HepG2 (cell line): ENCODE data around the gene SKIDA1. TPM values are rescaled to one million over a fixed set of nuclear protein-coding genes. Genes with fewer than 3 reads are reported as not detected.
A peak's percentile ranks its signal among the peaks of the same experiment; 100 is the strongest.

Source experiments
- ATAC-seq: fragments of 200-7000 bp; cut with Tn5 transposase; 3 replicates; pipeline ENCODE4 v1.9.1; 2020; ENCODE audit warnings: mild to moderate bottlenecking, moderate library complexity
- BruUV-seq: library from RNA; stranded (reverse); fragments of 400-500 nt; replicated peaks from 2 replicates; lab custom pipeline; 2021; lab: Mats Ljungman, UMichigan
- CTCF ChIA-PET: fragments of 300-600 bp; formaldehyde crosslinking; extraction: SDS; loops from one replicate; lab custom pipeline; 2021; ENCODE audit warnings: low total read pairs, inconsistent platforms, low intra/inter-chr PET ratio; lab: Yijun Ruan, JAX
- POLR2A ChIA-PET: fragments of 350-600 bp; sonication (Branson Sonifier 250); formaldehyde crosslinking; loops from one replicate; lab custom pipeline; 2020; ENCODE audit warnings: antibody characterized with exemption, inconsistent platforms; lab: Yijun Ruan, JAX
- DNase-seq: peaks from one replicate; pipeline ENCODE4 v3.0.0-alpha.2; 2015; ENCODE audit warnings: low spot score
- FAIRE-seq: peaks from 3 replicates; lab custom pipeline; 2011; peaks lifted over from hg19 to GRCh38; lab: Jason Lieb, UNC
- H2AFZ ChIP-seq: one replicate; pipeline ENCODE4 v1.6.1; 2011; ENCODE audit warnings: low read length, inconsistent platforms
- H3K27ac ChIP-seq: fragments of 300-600 bp; 3 replicates; pipeline ENCODE4 v1.8.0; 2011; ENCODE audit warnings: mixed run types, mild to moderate bottlenecking, mixed read lengths, low read length, inconsistent platforms; ENCODE audit not compliant: insufficient read depth; ENCODE audit errors: extremely low read length
- H3K27me3 ChIP-seq, 2 experiments: fragments of 200-600 bp in 1 of 2; 2 replicates in 1 of 2; 3 replicates in 1 of 2; pipeline versions ENCODE4 v1.6.0 to v1.8.0; 2011; ENCODE audit warnings: low read length in 2 of 2, mild to moderate bottlenecking in 2 of 2, moderate library complexity in 2 of 2, inconsistent platforms in 1 of 2; ENCODE audit not compliant: insufficient read depth in 2 of 2, control insufficient read depth in 1 of 2
- H3K36me3 ChIP-seq, 2 experiments: fragments of 200-600 bp in 1 of 2; replicated peaks in 1 of 2; 2 replicates in 1 of 2; 3 replicates in 1 of 2; pipeline versions ENCODE4 v1.5.1 to v1.8.0; 2011; ENCODE audit warnings: low read length in 2 of 2, inconsistent platforms in 1 of 2; ENCODE audit not compliant: insufficient read depth in 2 of 2, control insufficient read depth in 1 of 2
- H3K4me1 ChIP-seq: 2 replicates; pipeline ENCODE4 v1.5.1; 2012; ENCODE audit warnings: low read length, inconsistent platforms; ENCODE audit not compliant: insufficient read depth
- H3K4me2 ChIP-seq: 2 replicates; pipeline ENCODE4 v1.6.0; 2011; ENCODE audit warnings: low read depth, low read length, inconsistent platforms
- H3K4me3 ChIP-seq, 3 experiments: fragments of 200-600 bp in 1 of 3; sonication (generic), shearing (Covaris generic) in 1 of 3; replicated peaks in 1 of 3; 2 replicates each; pipeline ENCODE4 v1.5.1; 2011 to 2016; ENCODE audit warnings: low read length in 3 of 3, inconsistent platforms in 2 of 3, low read depth in 2 of 3, mild to moderate bottlenecking in 2 of 3, control low read depth in 1 of 3, mixed read lengths in 1 of 3; ENCODE audit not compliant: insufficient read depth in 1 of 3
- H3K79me2 ChIP-seq: one replicate; pipeline ENCODE4 v1.6.1; 2011; ENCODE audit warnings: low read length, inconsistent platforms; ENCODE audit not compliant: insufficient read depth
- H3K9ac ChIP-seq: 2 replicates; pipeline ENCODE4 v1.6.0; 2011; ENCODE audit warnings: mild to moderate bottlenecking, low read depth, low read length, inconsistent platforms; ENCODE audit not compliant: insufficient read depth
- H3K9me3 ChIP-seq: 2 replicates; pipeline ENCODE4 v1.5.1; 2012; ENCODE audit warnings: mild to moderate bottlenecking, low read length
- H4K20me1 ChIP-seq: 2 replicates; pipeline ENCODE4 v1.6.0; 2011; ENCODE audit warnings: inconsistent platforms, mild to moderate bottlenecking, low read length, moderate library complexity; ENCODE audit not compliant: insufficient read depth
- ARID4A ChIP-seq: sonication (generic); formaldehyde crosslinking; IDR thresholded peaks from 2 replicates; pipeline ENCODE4 v1.5.0; 2020; ENCODE audit warnings: mild to moderate bottlenecking, missing genetic modification reagents, borderline replicate concordance
- CREB1 ChIP-seq, 2 experiments: fragments of 450-650 bp in 1 of 2; IDR thresholded peaks; 2 replicates each; pipeline ENCODE4 v1.6.1; 2016 to 2017; ENCODE audit warnings: control low read depth in 1 of 2, mild to moderate bottlenecking in 1 of 2, missing compliant biosample characterization in 1 of 2, missing genetic modification characterization in 1 of 2
- ELF3 ChIP-seq: IDR thresholded peaks from 2 replicates; pipeline ENCODE4 v1.6.1; 2016; ENCODE audit warnings: missing genetic modification reagents, missing compliant biosample characterization
- ZNF282 ChIP-seq: fragments of 450-650 bp; IDR thresholded peaks from 2 replicates; pipeline ENCODE4 v1.6.1; 2018; ENCODE audit not compliant: partially characterized antibody
- WGBS: methylation state at CpG from one replicate; pipeline ENCODE4 v1.1.6; 2017; ENCODE audit warnings: low lambda C conversion rate; 5-methylcytosine and 5-hydroxymethylcytosine counted together
- in situ Hi-C: cut with HindIII; loops from 2 replicates; pipeline ENCODE4 v1.10.0; 2017; ENCODE audit warnings: low pct_unique_long_range_greater_than_20kb; ENCODE audit not compliant: extremely low pct_ligation_motif_present
- intact Hi-C: fragments of 100-400 bp; cut with micrococcal nuclease; formaldehyde crosslinking; loops from one replicate; pipeline ENCODE4 v1.10.0; 2022; ENCODE audit not compliant: unreplicated experiment
- polyA plus RNA-seq, 8 experiments: library from polyadenylated mRNA; depleted of rRNA in 3 of 8; stranded (reverse) in 7 of 8; unstranded in 1 of 8; fragments of >200 nt; fragmentation: Illumina TruSeq in 4 of 8; extraction: Trizol in 4 of 8; gene quantifications; 2 replicates each; pipeline versions ENCODE4 v1.2.1 to v1.2.3, GENCODE V29; 2011 to 2016; ENCODE audit warnings: low read depth in 4 of 8, missing spikeins in 1 of 8, mixed read lengths in 1 of 8; ENCODE audit not compliant: insufficient read depth in 1 of 8
- total RNA-seq, 5 experiments: library from RNA; depleted of rRNA; stranded (reverse); fragments of >200 nt; fragmentation: Illumina TruSeq; extraction: Trizol; gene quantifications; 2 replicates each; pipeline ENCODE4 v1.2.3, GENCODE V29; 2016; ENCODE audit warnings: low read depth in 1 of 5

SKIDA1 gene
- total and polyA plus RNA-seq, 2 of the 13 experiments (the other 11 are each of a cell fraction or from before 2014, with no cell fraction given): 0.73 to 1.5 TPM

- WGBS: 74% methylated on average over 3 of the region's 3 CpGs
- in situ Hi-C loops (loop anchor here (25.0 kb wide), 1 partner anchor 810 kb away; the partner anchor contains the start of genes BMI1 and COMMD3), intact Hi-C loops (no loop called here)
- ATAC-seq (no peak), FAIRE-seq (no peak), DNase-seq (no peak)
- H3K4me3 ChIP-seq: no peak overlapping the region
- H3K79me2 ChIP-seq: no peaks in the 10 kb centered on the region
- H2AFZ ChIP-seq: no peak overlapping the region
- ChIA-PET POLR2A (interaction anchor here (2.0 kb wide), 1 partner anchor 24 kb away, joined by 9 read pairs; the partner anchor contains the start of gene SKIDA1), CTCF (no interaction called here)
- H4K20me1 ChIP-seq: no peaks in the 10 kb centered on the region
- H3K27me3 ChIP-seq: no peaks in the 10 kb centered on the region
- H3K9ac ChIP-seq: no peak overlapping the region; the same call in 1 of the 2 replicates
- H3K9me3 ChIP-seq: no peaks in the 10 kb centered on the region
- 0 out of 2 replicates have a peak overlapping the region, but pooled peaks have one; percentile 12 for H3K4me2 ChIP-seq
- peaks cover 92% of the 10 kb centered on the region for H3K4me1 ChIP-seq
- TF ChIP-seq ELF3 (no peak), ARID4A (0 out of 2 replicates have a peak, but pooled peaks have one; percentile 12), ZNF282 (no peak), CREB1 (IDR thresholded peaks at IDR 0.05) (no peak), CREB1 (CRISPR knock-in tag; IDR thresholded peaks at IDR 0.05) (0 out of 2 replicates have a peak, but pooled peaks have one; percentile 3)
- BruUV-seq: no TSS peak
- H3K36me3 ChIP-seq: no peaks in the 10 kb centered on the region
- no peak overlapping the region for H3K27ac ChIP-seq
Measured at GRCh38 chr10:21502348-21502740, 23.1 kb downstream of the SKIDA1 start.
